ENCODE measurements around the gene GPATCH8. TPM values are rescaled to one million over a fixed set of nuclear protein-coding genes. Genes with fewer than 3 reads are reported as not detected.
"Not testable (repeated sequence)": the region's sequence is repeated elsewhere in the genome, so short reads cannot be mapped to it uniquely, and the experiment has no call there.

GPATCH8 gene
- total RNA-seq, 4 donors from 2014 or later, result 14.5 to 53.1 (median 31.2) TPM

GRCh38 chr17:44376124-44376523 lies 127.1 kb downstream of the GPATCH8 start:
- Histone ChIP-seq H3K27ac (no peak overlapping the region), H3K27me3 (peaks cover 31% of the 10 kb centered on the region), H3K4me3 (no peak overlapping the region), H3K9me3 (no peaks in the 10 kb centered on the region), H3K36me3 (no peaks in the 10 kb centered on the region), H3K4me1 (peaks cover 0 to 5% (median 0%) of the 10 kb centered on the region in 4 donors)
- no peak for DNase-seq
- TF ChIP-seq EP300 (IDR thresholded peaks at IDR 0.05; ENCODE audit: low read depth) (no peak), CTCF (IDR thresholded peaks at IDR 0.05) (peak in 3 of 5 experiments; percentile 8 to 24 (median 20))
- WGBS, 2 donors (ENCODE audit: low coverage in 1 of 2), result 14% methylated on average over 5 of the region's 5 CpGs; no CpG with 5 or more reads in 1 of the 2 donors
- intact Hi-C loops (cut with DNase I; ENCODE audit: low total_unique reads), result no loop called here
- in situ Hi-C loops (cut with MboI; ENCODE audit: low pct_ligation_motif_present in 1 of 4, low pct_unique_long_range_greater_than_20kb in 1 of 4, low sequenced_read_pairs in 3 of 4), result loop anchor here in 1 of 4 donors (25.0 kb wide), 1 partner anchor 136 kb away; the partner anchor contains the start of gene GPATCH8

GRCh38 chr17:44375196-44376017 lies 127.8 kb downstream of the GPATCH8 start:
- peaks cover 39% of the 10 kb centered on the region for H3K27me3 ChIP-seq
- intact Hi-C loops (cut with DNase I; ENCODE audit: low total_unique reads), result no loop called here
- in situ Hi-C loops (cut with MboI; ENCODE audit: low pct_ligation_motif_present in 1 of 4, low pct_unique_long_range_greater_than_20kb in 1 of 4, low sequenced_read_pairs in 3 of 4), result loop anchor here in 1 of 4 donors (25.0 kb wide), 1 partner anchor 137 kb away; the partner anchor contains the start of gene GPATCH8
- H3K36me3 ChIP-seq, result no peaks in the 10 kb centered on the region
- no peak overlapping the region for H3K27ac ChIP-seq
- no peak for DNase-seq
- H3K4me3 ChIP-seq, result no peak overlapping the region
- H3K9me3 ChIP-seq, result no peaks in the 10 kb centered on the region
- H3K4me1 ChIP-seq, result peaks cover 0 to 5% (median 0%) of the 10 kb centered on the region in 4 donors
- 36% methylated on average over 18 of the region's 22 CpGs; no CpG with 5 or more reads in 1 of the 2 donors for WGBS, 2 donors (ENCODE audit: low coverage in 1 of 2)
- TF ChIP-seq POLR2A (IDR thresholded peaks at IDR 0.05) (no peak), POLR2AphosphoS5 (IDR thresholded peaks at IDR 0.05) (no peak), CTCF (IDR thresholded peaks at IDR 0.05) (no peak), EP300 (IDR thresholded peaks at IDR 0.05; ENCODE audit: low read depth) (no peak)

- Histone ChIP-seq H3K27ac (no peak overlapping the region), H3K4me1 (peaks cover 0 to 5% (median 0%) of the 10 kb centered on the region in 4 donors), H3K27me3 (peaks cover 47% of the 10 kb centered on the region), H3K4me3 (no peak overlapping the region), H3K36me3 (no peaks in the 10 kb centered on the region), H3K9me3 (no peaks in the 10 kb centered on the region)
- intact Hi-C loops (cut with DNase I; ENCODE audit: low total_unique reads), result no loop called here
- no peak for TF ChIP-seq CTCF (IDR thresholded peaks at IDR 0.05)
- 33% methylated on average over 25 of the region's 31 CpGs; no CpG with 5 or more reads in 1 of the 2 donors for WGBS, 2 donors (ENCODE audit: low coverage in 1 of 2)
- DNase-seq, result no peak
- in situ Hi-C loops (cut with MboI; ENCODE audit: low pct_ligation_motif_present in 1 of 4, low pct_unique_long_range_greater_than_20kb in 1 of 4, low sequenced_read_pairs in 3 of 4), result loop anchor here in 1 of 4 donors (25.0 kb wide), 1 partner anchor 138 kb away; the partner anchor contains the start of gene GPATCH8
Measured at GRCh38 chr17:44374306-44375195, 128.7 kb downstream of the GPATCH8 start.

- in situ Hi-C loops (cut with MboI; ENCODE audit: low pct_ligation_motif_present in 1 of 4, low pct_unique_long_range_greater_than_20kb in 1 of 4, low sequenced_read_pairs in 3 of 4), result no loop called here
- H3K4me1 ChIP-seq, result peaks cover 0 to 5% (median 0%) of the 10 kb centered on the region in 4 donors
- intact Hi-C loops (cut with DNase I; ENCODE audit: low total_unique reads), result no loop called here
- TF ChIP-seq POLR2A (IDR thresholded peaks at IDR 0.05) (no peak), EP300 (IDR thresholded peaks at IDR 0.05; ENCODE audit: low read depth) (no peak), CTCF (IDR thresholded peaks at IDR 0.05) (no peak)
- H3K27me3 ChIP-seq, result peaks cover 63% of the 10 kb centered on the region
- H3K36me3 ChIP-seq, result no peaks in the 10 kb centered on the region
- no peak overlapping the region for H3K27ac ChIP-seq
- no peaks in the 10 kb centered on the region for H3K9me3 ChIP-seq
- no peak overlapping the region for H3K4me3 ChIP-seq
- WGBS, 2 donors (ENCODE audit: low coverage in 1 of 2), result 78% methylated on average over 10 of the region's 10 CpGs; no CpG with 5 or more reads in 1 of the 2 donors
- DNase-seq, result no peak
Measured at GRCh38 chr17:44372036-44372435, 131.2 kb downstream of the GPATCH8 start.

- in situ Hi-C loops (cut with MboI; ENCODE audit: low pct_ligation_motif_present in 1 of 4, low pct_unique_long_range_greater_than_20kb in 1 of 4, low sequenced_read_pairs in 3 of 4); H3K4me3 ChIP-seq; DNase-seq; H3K4me1 ChIP-seq; intact Hi-C loops (cut with DNase I; ENCODE audit: low total_unique reads); H3K36me3 ChIP-seq; H3K27ac ChIP-seq; H3K9me3 ChIP-seq: not testable (repeated sequence)
- 48% methylated on average over 17 of the region's 17 CpGs; no CpG with 5 or more reads in 1 of the 2 donors for WGBS, 2 donors (ENCODE audit: low coverage in 1 of 2)
- H3K27me3 ChIP-seq, result peaks cover 65% of the 10 kb centered on the region
Measured at GRCh38 chr17:44369414-44370023, 133.7 kb downstream of the GPATCH8 start.

Measured in transverse colon (tissue), 4 donors.